NB4 (cell line): ENCODE data around the gene PRDX4.
"Not testable (repeated sequence)": the region's sequence is repeated elsewhere in the genome, so short reads cannot be mapped to it uniquely, and the experiment has no call there.

Source experiments
- DNase-seq: peaks from one replicate; pipeline ENCODE4 v3.0.0; 2010; ENCODE audit warnings: low read depth
- H3K4me3 ChIP-seq: one replicate; pipeline ENCODE4 v1.5.1; 2011; ENCODE audit warnings: mild to moderate bottlenecking, low read depth, low read length, moderate library complexity
- CTCF ChIP-seq: IDR thresholded peaks from one replicate; pipeline ENCODE4 v1.5.1; 2012; ENCODE audit warnings: low read depth, low read length
- MYC ChIP-seq: IDR thresholded peaks from 2 replicates; pipeline ENCODE4 v1.6.1; 2011; ENCODE audit warnings: low read depth, low read length
- POLR2A ChIP-seq: IDR thresholded peaks from 2 replicates; pipeline ENCODE4 v1.6.1; 2011; ENCODE audit warnings: mild to moderate bottlenecking; ENCODE audit not compliant: insufficient read length; ENCODE audit errors: extremely low read depth
- TF ChIP-seq, protein P1 (sequence below): IDR thresholded peaks from 2 replicates; pipeline ENCODE4 v1.6.1; 2011; ENCODE audit warnings: low read depth, low read length

Gene PRDX4

GRCh38 chrX:23659339-23659738, 8.0 kb upstream of the PRDX4 start:
- DNase-seq: no peak
- no peak for TF ChIP-seq CTCF
- TF ChIP-seq MYC: no peak
- TF ChIP-seq POLR2A: no peak
- TF ChIP-seq, protein P1, sequence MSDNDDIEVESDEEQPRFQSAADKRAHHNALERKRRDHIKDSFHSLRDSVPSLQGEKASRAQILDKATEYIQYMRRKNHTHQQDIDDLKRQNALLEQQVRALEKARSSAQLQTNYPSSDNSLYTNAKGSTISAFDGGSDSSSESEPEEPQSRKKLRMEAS: no peak
- H3K4me3 ChIP-seq: no peak overlapping the region

DNA sequence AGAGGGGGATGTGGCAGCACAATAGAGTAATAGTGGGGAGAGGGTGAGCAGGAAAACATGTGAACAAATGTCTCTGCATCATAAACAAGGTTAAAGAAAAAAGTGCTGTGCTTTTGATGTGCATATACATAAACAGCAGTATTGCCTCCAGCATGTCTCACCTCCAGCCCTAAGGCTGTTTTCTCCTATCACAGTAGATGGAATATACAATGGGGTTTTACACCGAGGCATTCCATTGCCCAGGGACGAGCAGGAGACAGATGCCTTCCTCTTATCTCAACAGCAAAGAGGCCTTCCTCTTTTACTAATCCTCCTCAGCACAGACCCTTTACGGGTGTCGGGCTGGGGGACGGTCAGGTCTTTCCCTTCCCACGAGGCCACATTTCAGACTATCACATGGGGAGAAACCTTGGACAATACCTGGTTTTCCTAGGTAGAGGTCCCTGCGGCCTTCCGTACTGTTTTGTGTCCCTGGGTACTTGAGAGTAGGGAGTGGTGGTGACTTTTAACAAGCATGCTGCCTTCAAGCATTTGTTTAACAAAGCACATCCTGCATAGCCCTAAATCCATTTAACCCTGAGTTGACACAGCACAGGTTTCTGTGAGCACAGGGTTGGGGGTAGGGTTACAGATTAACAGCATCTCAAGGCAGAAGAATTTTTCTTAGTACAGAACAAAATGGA, 7.1 kb upstream of the PRDX4 start:
- DNase-seq, H3K4me3 ChIP-seq: not testable (repeated sequence)

DNA sequence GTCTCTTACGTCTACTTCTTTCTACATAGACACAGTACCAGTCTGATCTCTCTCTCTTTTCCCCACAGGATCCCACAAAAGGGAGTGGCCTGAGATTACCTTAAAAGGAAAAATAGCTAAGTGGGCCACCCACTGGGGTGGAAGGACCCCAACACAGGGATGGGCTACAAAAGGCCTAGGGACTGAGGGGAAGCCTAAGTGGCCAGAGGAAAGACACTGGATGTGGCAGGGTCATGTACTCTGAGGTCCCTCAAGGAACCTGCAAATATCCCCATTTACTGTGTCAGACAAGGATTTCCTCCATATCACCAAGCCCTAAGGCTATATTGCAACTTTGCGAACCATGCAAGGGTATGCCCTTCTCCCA, 6.5 kb upstream of the PRDX4 start:
- TF ChIP-seq, protein P1: no peak
- TF ChIP-seq MYC: no peak
- no peak for TF ChIP-seq CTCF
- no peak for TF ChIP-seq POLR2A
- DNase-seq: no peak
- no peak overlapping the region for H3K4me3 ChIP-seq

- H3K4me3 ChIP-seq: no peak overlapping the region
- no peak for DNase-seq
- TF ChIP-seq POLR2A (no peak), CTCF (no peak), MYC (no peak)
- TF ChIP-seq, protein P1: no peak
Observed at GRCh38 chrX:23661671-23662070, 5.6 kb upstream of the PRDX4 start.

GRCh38 chrX:23662187-23662586, 5.1 kb upstream of the PRDX4 start:
- TF ChIP-seq MYC (no peak), CTCF (no peak)
- TF ChIP-seq, protein P1: no peak
- H3K4me3 ChIP-seq: no peak overlapping the region
- no peak for DNase-seq

GRCh38 chrX:23662853-23663252, 4.4 kb upstream of the PRDX4 start:
- DNase-seq: no peak
- H3K4me3 ChIP-seq: no peak overlapping the region

More at GRCh38 chrX:23662853-23663252, 4.4 kb upstream of the PRDX4 start:
- TF ChIP-seq CTCF: no peak
- TF ChIP-seq MYC: no peak
- no peak for TF ChIP-seq POLR2A
- TF ChIP-seq, protein P1: no peak
